Measurements from ENCODE around the gene PCDH9. TPM values are rescaled to one million over a fixed set of nuclear protein-coding genes. Genes with fewer than 3 reads are reported as not detected.

Gene PCDH9
- total RNA-seq, 1 experiment from 2014 or later = 0.11 TPM

DNA sequence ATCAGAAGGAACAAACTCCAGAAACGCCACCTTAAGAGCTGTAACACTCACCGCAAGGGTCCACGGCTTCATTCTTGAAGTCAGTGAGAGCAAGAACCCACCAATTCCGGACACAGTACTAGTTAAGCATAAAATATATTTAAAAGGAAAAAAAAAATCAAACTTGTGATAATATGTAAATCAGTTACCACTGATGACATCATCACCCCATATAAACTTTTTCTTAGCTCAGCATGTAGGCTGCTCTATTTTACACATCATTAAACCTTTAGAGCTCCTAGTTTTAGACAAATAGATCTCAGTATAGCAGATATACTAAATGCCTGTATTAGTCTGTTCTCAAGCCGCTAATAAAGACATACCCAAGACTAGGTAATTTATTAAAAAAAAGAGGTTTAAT, 668.1 kb downstream of the PCDH9 start:
- Histone ChIP-seq H3K4me3 (ENCODE audit: low read depth, low read length) (no peak overlapping the region), H3K4me1 (no peaks in the 10 kb centered on the region), H3K27me3 (replicated peaks; ENCODE audit: control insufficient read depth, insufficient read depth, low read length) (no peaks in the 10 kb centered on the region), H3K9me3 (no peaks in the 10 kb centered on the region), H3K36me3 (ENCODE audit: control insufficient read depth, insufficient read depth, low read length) (no peaks in the 10 kb centered on the region)
- H3K4me3 Mint-ChIP-seq (ENCODE audit: unreplicated experiment) = no peak overlapping the region
- no peaks in the 10 kb centered on the region for H3K4me1 Mint-ChIP-seq (ENCODE audit: low read depth, unreplicated experiment)
- H3K9me3 Mint-ChIP-seq (ENCODE audit: unreplicated experiment) = peaks cover 11% of the 10 kb centered on the region
- CTCF ChIA-PET = no interaction called here
- no peaks in the 10 kb centered on the region for H3K36me3 Mint-ChIP-seq (ENCODE audit: insufficient read depth, unreplicated experiment)
- no peaks in the 10 kb centered on the region for H3K27me3 Mint-ChIP-seq (ENCODE audit: insufficient read depth, unreplicated experiment)
- H3K27ac Mint-ChIP-seq (ENCODE audit: unreplicated experiment) = no peak overlapping the region
- BruUV-seq (replicated peaks) = no TSS peak
- DNase-seq = no peak
- POLR2A ChIA-PET = no interaction called here
- intact Hi-C loops (cut with micrococcal nuclease; ENCODE audit: unreplicated experiment) = no loop called here
- no peak for TF ChIP-seq CTCF (IDR thresholded peaks at IDR 0.05; ENCODE audit: insufficient read depth in 1 of 2, low read depth in 1 of 2, low read length in 1 of 2, severe bottlenecking in 1 of 2, unreplicated experiment in 1 of 2)

DNA sequence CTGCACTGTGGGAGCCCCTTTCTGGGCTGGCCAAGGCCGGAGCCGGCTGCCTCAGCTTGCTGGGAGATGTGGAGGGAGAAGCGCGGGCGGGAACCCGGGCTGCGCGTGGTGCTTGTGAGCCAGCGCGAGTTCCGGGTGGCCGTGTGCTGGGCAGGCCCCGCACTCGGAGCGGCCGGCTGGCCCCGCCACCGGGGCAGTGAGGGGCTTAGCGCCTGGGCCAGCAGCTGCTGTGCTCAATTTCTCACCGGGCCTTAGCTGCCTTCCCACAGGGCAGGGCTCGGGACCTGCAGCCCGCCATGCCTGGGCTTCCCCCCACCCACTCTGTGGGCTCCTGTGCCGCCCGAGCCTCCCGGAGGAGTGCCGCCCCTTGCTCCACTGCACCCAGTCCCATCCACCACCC, 669.1 kb downstream of the PCDH9 start:
- POLR2A ChIA-PET = no interaction called here
- intact Hi-C loops (cut with micrococcal nuclease; ENCODE audit: unreplicated experiment) = no loop called here
- H3K27me3 ChIP-seq (replicated peaks; ENCODE audit: control insufficient read depth, insufficient read depth, low read length) = no peaks in the 10 kb centered on the region

GRCh38 chr13:66560189-66560588, 669.9 kb downstream of the PCDH9 start:
- Mint-ChIP-seq H3K27me3 (ENCODE audit: insufficient read depth, unreplicated experiment) (no peaks in the 10 kb centered on the region), H3K36me3 (ENCODE audit: insufficient read depth, unreplicated experiment) (no peaks in the 10 kb centered on the region), H3K9me3 (ENCODE audit: unreplicated experiment) (peaks cover 11% of the 10 kb centered on the region), H3K27ac (ENCODE audit: unreplicated experiment) (no peak overlapping the region), H3K4me1 (ENCODE audit: low read depth, unreplicated experiment) (no peaks in the 10 kb centered on the region), H3K4me3 (ENCODE audit: unreplicated experiment) (no peak overlapping the region)
- H3K36me3 ChIP-seq (ENCODE audit: control insufficient read depth, insufficient read depth, low read length) = no peaks in the 10 kb centered on the region
- BruUV-seq (replicated peaks) = no TSS peak
- POLR2A ChIA-PET = no interaction called here
- intact Hi-C loops (cut with micrococcal nuclease; ENCODE audit: unreplicated experiment) = no loop called here
- no peaks in the 10 kb centered on the region for H3K4me1 ChIP-seq
- no peak overlapping the region for H3K4me3 ChIP-seq (ENCODE audit: low read depth, low read length)
- no peak for TF ChIP-seq CTCF (IDR thresholded peaks at IDR 0.05; ENCODE audit: insufficient read depth in 1 of 2, low read depth in 1 of 2, low read length in 1 of 2, severe bottlenecking in 1 of 2, unreplicated experiment in 1 of 2)
- H3K9me3 ChIP-seq = no peaks in the 10 kb centered on the region
- H3K27me3 ChIP-seq (replicated peaks; ENCODE audit: control insufficient read depth, insufficient read depth, low read length) = no peaks in the 10 kb centered on the region
- no peak for DNase-seq
- CTCF ChIA-PET = no interaction called here

More for the DNA sequence above, 669.1 kb downstream of the PCDH9 start:
- CTCF ChIA-PET = no interaction called here
- DNase-seq = no peak
- Mint-ChIP-seq H3K4me1 (ENCODE audit: low read depth, unreplicated experiment) (no peaks in the 10 kb centered on the region), H3K4me3 (ENCODE audit: unreplicated experiment) (no peak overlapping the region), H3K9me3 (ENCODE audit: unreplicated experiment) (peaks cover 11% of the 10 kb centered on the region), H3K27ac (ENCODE audit: unreplicated experiment) (no peak overlapping the region), H3K36me3 (ENCODE audit: insufficient read depth, unreplicated experiment) (no peaks in the 10 kb centered on the region), H3K27me3 (ENCODE audit: insufficient read depth, unreplicated experiment) (no peaks in the 10 kb centered on the region)
- Histone ChIP-seq H3K36me3 (ENCODE audit: control insufficient read depth, insufficient read depth, low read length) (no peaks in the 10 kb centered on the region), H3K4me1 (no peaks in the 10 kb centered on the region), H3K9me3 (no peaks in the 10 kb centered on the region), H3K4me3 (ENCODE audit: low read depth, low read length) (no peak overlapping the region)
- BruUV-seq (replicated peaks) = no TSS peak
- no peak for TF ChIP-seq CTCF (IDR thresholded peaks at IDR 0.05; ENCODE audit: insufficient read depth in 1 of 2, low read depth in 1 of 2, low read length in 1 of 2, severe bottlenecking in 1 of 2, unreplicated experiment in 1 of 2)

All from Caco-2 (cell line).